BJ (cell line): ENCODE results near the gene PRKAR1B. TPM values are rescaled to one million over a fixed set of nuclear protein-coding genes. Genes with fewer than 3 reads are reported as not detected.

Source experiments
- CTCF ChIA-PET: fragments of 350-600 bp; formaldehyde crosslinking; extraction: SDS; loops from one replicate; lab custom pipeline; 2021; ENCODE audit warnings: antibody characterized with exemption, inconsistent platforms; lab: Yijun Ruan, JAX
- POLR2A ChIA-PET: fragments of 300-600 bp; sonication (Branson Sonifier 250); formaldehyde crosslinking; extraction: SDS; loops from one replicate; lab custom pipeline; 2021; ENCODE audit warnings: antibody characterized with exemption; lab: Charles Lee
- DNase-seq: peaks from one replicate; pipeline ENCODE4 v3.0.0-alpha.2; 2011; ENCODE audit warnings: low read depth
- H3K27me3 ChIP-seq: 2 replicates; pipeline ENCODE4 v1.6.0; 2011; ENCODE audit warnings: low read length; ENCODE audit not compliant: control insufficient read depth, insufficient read depth
- H3K36me3 ChIP-seq: 2 replicates; pipeline ENCODE4 v1.5.1; 2011; ENCODE audit warnings: low read length; ENCODE audit not compliant: control insufficient read depth, insufficient read depth
- H3K4me3 ChIP-seq: 2 replicates; pipeline ENCODE4 v1.5.1; 2011; ENCODE audit warnings: low read depth, mild to moderate bottlenecking, control low read depth, low read length
- polyA plus RNA-seq: library from polyadenylated mRNA; depleted of rRNA; stranded (reverse); fragments of >200 nt; gene quantifications from 2 replicates; pipeline ENCODE4 v1.2.3, GENCODE V29; 2011
- TF ChIP-seq, protein P1 (sequence below): IDR thresholded peaks from 2 replicates; pipeline ENCODE4 v1.5.1; 2011; ENCODE audit warnings: low read depth, mild to moderate bottlenecking, control low read depth, inconsistent platforms, low read length, moderate library complexity; ENCODE audit not compliant: insufficient read depth

PRKAR1B gene
- polyA plus RNA-seq, 1 experiment, result 7.4 TPM

DNA sequence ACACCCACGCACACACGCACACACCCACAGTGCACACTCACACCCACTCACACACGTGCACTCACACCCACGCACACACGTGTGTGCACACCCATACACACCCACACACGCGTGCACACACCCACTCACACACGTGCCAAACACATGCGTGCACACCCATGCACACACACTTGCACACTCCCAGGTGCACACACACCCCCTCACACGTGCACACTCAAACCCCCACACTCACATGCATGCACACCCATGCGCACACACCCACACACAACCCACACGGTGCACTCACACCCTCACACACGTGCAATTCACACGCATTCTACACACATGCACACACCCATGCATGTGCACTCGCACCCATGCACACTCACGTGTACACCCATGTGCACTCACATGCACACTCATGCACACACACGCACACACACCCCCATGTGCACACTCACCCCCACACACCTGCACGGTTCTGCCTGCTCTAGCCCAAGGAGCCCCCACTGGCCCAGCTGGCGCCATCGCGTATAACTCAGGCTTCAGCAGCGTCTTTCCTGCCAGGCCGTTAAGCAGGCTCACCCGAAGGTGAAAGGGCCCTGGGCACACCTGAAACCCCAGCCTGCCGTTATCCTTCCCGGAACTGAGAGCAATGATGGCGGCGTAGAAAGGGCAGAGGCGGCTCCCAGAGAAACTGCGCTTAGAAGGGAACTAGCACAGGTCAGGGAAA lies 143.5 kb downstream of the PRKAR1B start:
- ChIA-PET POLR2A (no interaction called here), CTCF (interaction anchor here (0.5 kb wide), 1 partner anchor 10 kb away, joined by 5 read pairs; no protein-coding TSS in a partner anchor)
- TF ChIP-seq, protein P1, sequence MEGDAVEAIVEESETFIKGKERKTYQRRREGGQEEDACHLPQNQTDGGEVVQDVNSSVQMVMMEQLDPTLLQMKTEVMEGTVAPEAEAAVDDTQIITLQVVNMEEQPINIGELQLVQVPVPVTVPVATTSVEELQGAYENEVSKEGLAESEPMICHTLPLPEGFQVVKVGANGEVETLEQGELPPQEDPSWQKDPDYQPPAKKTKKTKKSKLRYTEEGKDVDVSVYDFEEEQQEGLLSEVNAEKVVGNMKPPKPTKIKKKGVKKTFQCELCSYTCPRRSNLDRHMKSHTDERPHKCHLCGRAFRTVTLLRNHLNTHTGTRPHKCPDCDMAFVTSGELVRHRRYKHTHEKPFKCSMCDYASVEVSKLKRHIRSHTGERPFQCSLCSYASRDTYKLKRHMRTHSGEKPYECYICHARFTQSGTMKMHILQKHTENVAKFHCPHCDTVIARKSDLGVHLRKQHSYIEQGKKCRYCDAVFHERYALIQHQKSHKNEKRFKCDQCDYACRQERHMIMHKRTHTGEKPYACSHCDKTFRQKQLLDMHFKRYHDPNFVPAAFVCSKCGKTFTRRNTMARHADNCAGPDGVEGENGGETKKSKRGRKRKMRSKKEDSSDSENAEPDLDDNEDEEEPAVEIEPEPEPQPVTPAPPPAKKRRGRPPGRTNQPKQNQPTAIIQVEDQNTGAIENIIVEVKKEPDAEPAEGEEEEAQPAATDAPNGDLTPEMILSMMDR, result no peak
- H3K36me3 ChIP-seq, result peaks cover 3% of the 10 kb centered on the region; the same call in 1 of the 2 replicates
- DNase-seq, result no peak
- H3K4me3 ChIP-seq, result no peak overlapping the region
- no peaks in the 10 kb centered on the region for H3K27me3 ChIP-seq

DNA sequence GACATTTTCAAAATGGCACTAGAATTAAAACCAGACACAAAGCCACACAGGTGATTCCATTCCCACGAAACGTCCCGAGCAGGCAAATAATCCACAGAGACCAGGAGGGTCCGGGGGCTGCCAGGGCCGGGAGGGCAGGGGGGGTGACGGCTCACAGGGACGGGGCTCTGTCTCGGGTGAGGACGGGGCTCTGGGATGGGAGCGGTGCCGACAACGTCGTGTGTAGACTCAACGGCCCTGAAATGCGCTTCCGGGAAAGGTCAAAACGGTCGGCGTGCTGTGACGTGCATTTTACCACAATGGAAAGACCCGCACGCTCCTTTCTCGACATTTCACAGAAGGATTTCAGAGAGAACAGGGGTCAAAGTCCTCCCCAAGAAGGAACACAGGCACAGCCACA lies 144.2 kb downstream of the PRKAR1B start:
- ChIA-PET CTCF (no interaction called here), POLR2A (no interaction called here)
- H3K4me3 ChIP-seq, result no peak overlapping the region
- DNase-seq, result no peak
- H3K36me3 ChIP-seq, result peaks cover 3% of the 10 kb centered on the region
- no peaks in the 10 kb centered on the region for H3K27me3 ChIP-seq
- TF ChIP-seq, protein P1, result no peak

DNA sequence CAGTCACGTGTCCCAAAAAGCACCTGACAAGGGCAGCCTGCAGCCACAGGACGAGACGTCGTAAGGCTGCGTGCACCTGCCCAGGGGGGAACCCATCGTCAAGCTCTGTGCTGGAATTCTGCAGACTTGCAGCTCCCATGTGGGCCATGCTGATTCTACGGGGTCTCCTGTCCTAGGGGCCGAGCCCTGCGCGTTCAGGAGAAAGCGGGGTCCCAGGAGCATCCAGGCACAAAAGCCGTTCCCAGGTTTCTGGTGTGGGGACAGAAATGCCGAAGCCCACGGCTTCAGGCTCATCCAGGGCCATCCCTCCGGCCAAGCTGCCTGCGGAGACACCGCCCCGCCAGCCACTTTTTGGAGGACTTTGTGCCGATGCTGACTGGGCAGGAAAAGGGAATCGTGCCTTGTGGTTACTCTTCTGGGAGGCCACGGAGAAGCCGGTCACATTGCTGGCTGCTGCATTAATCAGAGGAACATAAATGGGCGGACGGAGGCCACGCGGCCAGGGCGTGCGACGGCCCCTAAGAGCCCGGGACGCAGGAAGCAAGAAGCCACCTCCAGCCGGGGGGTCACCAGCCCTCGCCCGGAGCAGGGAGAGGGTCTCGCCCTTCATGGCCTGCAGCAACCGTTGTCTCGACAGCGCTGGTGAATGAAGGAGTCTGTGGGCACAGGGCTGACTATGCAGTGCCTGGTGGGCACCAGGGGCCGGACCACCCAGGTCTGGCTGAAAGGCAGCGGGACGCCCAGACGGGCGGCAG lies 144.8 kb downstream of the PRKAR1B start:
- Histone ChIP-seq H3K27me3 (no peaks in the 10 kb centered on the region), H3K4me3 (no peak overlapping the region), H3K36me3 (peaks cover 3% of the 10 kb centered on the region)
- POLR2A ChIA-PET, result no interaction called here
- DNase-seq, result no peak
- TF ChIP-seq, protein P1, result no peak
- CTCF ChIA-PET, result no interaction called here

DNA sequence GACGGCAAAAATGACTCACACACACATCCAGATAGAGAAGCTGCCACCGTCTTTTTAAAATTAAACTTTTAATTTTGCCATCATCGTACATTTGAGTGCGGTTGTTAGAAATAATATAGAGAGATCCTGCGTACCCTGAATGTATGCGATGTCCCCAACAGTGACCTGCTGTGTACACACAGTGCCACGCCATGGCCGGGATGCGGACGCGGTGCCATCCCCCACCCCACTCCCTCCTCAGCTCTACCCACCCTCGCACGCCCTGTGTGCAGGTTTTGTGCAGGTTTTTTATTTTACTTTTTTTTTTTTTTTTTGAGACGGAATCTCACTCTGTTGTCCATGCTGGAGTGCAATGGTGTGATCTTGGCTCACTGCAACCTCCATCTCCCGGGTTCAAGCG lies 148.7 kb downstream of the PRKAR1B start:
- TF ChIP-seq, protein P1, result no peak
- Histone ChIP-seq H3K36me3 (no peaks in the 10 kb centered on the region; the same call in none of the 2 replicates), H3K27me3 (no peaks in the 10 kb centered on the region), H3K4me3 (no peak overlapping the region)
- POLR2A ChIA-PET, result no interaction called here
- no peak for DNase-seq
- CTCF ChIA-PET, result no interaction called here

DNA sequence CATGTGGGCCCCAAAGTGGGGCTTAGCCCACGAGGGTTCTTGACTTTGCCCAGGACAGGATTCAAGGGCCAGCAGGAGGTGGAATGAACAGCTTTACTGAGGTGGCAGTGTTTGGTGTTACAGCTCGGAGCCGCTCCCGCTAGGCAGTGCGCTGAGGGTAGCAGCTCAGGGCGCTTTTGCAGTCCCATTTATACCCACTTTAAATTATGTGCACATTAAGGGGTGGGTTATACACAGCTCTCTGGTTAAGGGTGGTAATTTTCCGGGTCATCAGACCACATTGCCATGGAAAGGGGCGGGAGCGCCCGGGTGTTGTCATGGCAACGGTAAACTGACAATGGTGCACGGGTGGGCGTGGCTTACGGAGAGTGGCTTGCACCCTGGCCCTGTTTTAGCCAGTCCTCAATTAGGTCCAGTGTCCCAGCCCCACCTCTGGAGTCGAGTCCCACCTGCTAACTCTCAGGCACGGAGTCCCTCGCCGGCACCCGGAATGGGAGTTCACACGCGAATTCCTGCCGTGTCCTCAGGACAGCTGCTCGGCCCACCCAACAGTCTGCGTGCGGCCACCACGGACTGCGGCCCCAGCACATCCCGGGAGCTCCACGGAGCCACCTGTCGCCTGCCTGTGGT lies 149.2 kb downstream of the PRKAR1B start:
- no peaks in the 10 kb centered on the region; the same call in none of the 2 replicates for H3K36me3 ChIP-seq
- ChIA-PET POLR2A (no interaction called here), CTCF (no interaction called here)

More for the DNA sequence above, 149.2 kb downstream of the PRKAR1B start:
- H3K4me3 ChIP-seq, result no peak overlapping the region
- no peaks in the 10 kb centered on the region for H3K27me3 ChIP-seq
- no peak for DNase-seq
- TF ChIP-seq, protein P1, result no peak
